HG03439 (cell line): ENCODE data around the gene DNALI1.
"Not testable (repeated sequence)": the region's sequence is repeated elsewhere in the genome, so short reads cannot be mapped to it uniquely, and the experiment has no call there.

Experiments
- ATAC-seq: cut with Tn5 transposase; IDR thresholded peaks from one replicate; pipeline ENCODE4 v1.9.1; 2021; ENCODE audit warnings: mild to moderate bottlenecking, moderate library complexity; ENCODE audit not compliant: unreplicated experiment

DNALI1 gene

GRCh38 chr1:37553927-37554808, 2.6 kb upstream of the DNALI1 start, which contains the start of gene SNIP1:
Gene SNIP1 (minus strand): TSS chr1:37554293. CDS start chr1:37554229, 64 bp downstream.
- peak; percentile 89 for ATAC-seq

- ATAC-seq, result no peak
These were observed 662 bp downstream of the DNALI1 start for GRCh38 chr1:37557402-37557801.

- no peak for ATAC-seq
These were observed 1.7 kb downstream of the DNALI1 start for GRCh38 chr1:37558411-37558810.

- no peak for ATAC-seq
These were observed 2.3 kb downstream of the DNALI1 start for GRCh38 chr1:37559080-37559479.

- ATAC-seq, result not testable (repeated sequence)
These were observed 3.2 kb downstream of the DNALI1 start for GRCh38 chr1:37559957-37560379.

- ATAC-seq, result no peak
These were observed 3.8 kb downstream of the DNALI1 start for GRCh38 chr1:37560401-37561132.

GRCh38 chr1:37561133-37562132, 4.7 kb downstream of the DNALI1 start:
- no peak for ATAC-seq

- no peak for ATAC-seq
These were observed 6.2 kb downstream of the DNALI1 start for GRCh38 chr1:37562984-37563383.

GRCh38 chr1:37564892-37565291, 8.2 kb downstream of the DNALI1 start:
- ATAC-seq, result no peak

- ATAC-seq, result no peak
These were observed 10.3 kb downstream of the DNALI1 start for GRCh38 chr1:37567023-37567422.

- no peak for ATAC-seq
These were observed 14.0 kb downstream of the DNALI1 start for GRCh38 chr1:37570528-37571334.

- no peak for ATAC-seq
These were observed 18.2 kb downstream of the DNALI1 start for GRCh38 chr1:37574834-37575480.

- no peak for ATAC-seq
These were observed 19.0 kb downstream of the DNALI1 start for GRCh38 chr1:37575692-37576091.

GRCh38 chr1:37584544-37584943, 27.8 kb downstream of the DNALI1 start:
- not testable (repeated sequence) for ATAC-seq

- ATAC-seq, result no peak
These were observed 32.2 kb downstream of the DNALI1 start for GRCh38 chr1:37588939-37589338.

GRCh38 chr1:37593726-37594125, 37.0 kb downstream of the DNALI1 start:
- ATAC-seq, result no peak

GRCh38 chr1:37595440-37596181, 38.9 kb downstream of the DNALI1 start, which contains the start of gene GNL2:
Gene GNL2 (minus strand): TSS chr1:37595937. CDS start chr1:37595822, 115 bp downstream.
- peak; percentile 96 for ATAC-seq

- peak; percentile 5 for ATAC-seq
These were observed 39.5 kb downstream of the DNALI1 start for GRCh38 chr1:37596182-37596667.
